Activated CD8-positive, alpha-beta memory T cell treated with anti-CD3 and anti-CD28 coated beads for 48 hours (primary cell): ENCODE results near the gene ADISSP.

ENCODE experiments used
- DNase-seq, 3 experiments: peaks; one replicate each; pipeline ENCODE4 v3.0.0-alpha.2; 2020; ENCODE audit warnings: low read depth in 2 of 3, low spot score in 2 of 3

Gene ADISSP

DNA sequence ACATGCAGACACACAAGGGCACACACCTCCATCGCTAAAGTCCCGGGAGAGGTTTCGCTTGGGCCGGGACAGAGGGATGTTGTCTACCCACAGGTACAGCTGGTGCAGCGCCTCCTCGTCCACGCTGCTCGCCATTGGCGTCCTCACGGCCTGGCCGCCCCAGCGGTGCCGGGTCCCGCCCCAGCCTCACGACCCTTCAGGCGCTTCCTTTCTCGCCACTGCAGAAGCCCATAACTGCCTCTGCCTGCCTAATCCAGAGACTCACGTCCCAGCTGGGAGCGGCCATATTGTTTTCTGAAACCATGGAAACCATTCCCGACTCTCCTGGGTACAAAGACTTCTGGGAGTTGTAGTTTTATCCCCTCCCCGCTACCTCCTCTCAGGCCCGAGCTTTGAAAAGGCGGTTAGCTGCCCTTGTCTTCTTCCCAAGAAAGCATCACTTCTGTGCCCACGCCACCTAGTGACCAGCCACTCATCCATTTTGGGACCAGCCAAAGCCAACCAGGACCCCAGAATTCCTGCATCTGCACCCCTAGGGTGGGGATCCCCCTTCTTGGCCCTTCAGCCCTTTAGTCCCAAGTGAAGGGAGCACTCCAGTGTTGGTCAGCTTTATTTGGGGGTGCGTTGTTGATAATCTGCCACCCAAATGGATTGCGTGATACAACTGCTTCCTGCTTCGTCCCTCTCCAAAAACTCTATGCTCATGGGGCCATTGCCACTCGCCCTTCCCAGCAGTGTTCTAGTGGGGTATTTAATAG lies 13.8 kb upstream of the ADISSP start, which contains the start of gene SPEF1:
Gene SPEF1 (minus strand): TSS at position 296 of the 758 bp plus-strand sequence. CDS start 161 bp downstream, at position 135.
- DNase-seq: no peak

DNA sequence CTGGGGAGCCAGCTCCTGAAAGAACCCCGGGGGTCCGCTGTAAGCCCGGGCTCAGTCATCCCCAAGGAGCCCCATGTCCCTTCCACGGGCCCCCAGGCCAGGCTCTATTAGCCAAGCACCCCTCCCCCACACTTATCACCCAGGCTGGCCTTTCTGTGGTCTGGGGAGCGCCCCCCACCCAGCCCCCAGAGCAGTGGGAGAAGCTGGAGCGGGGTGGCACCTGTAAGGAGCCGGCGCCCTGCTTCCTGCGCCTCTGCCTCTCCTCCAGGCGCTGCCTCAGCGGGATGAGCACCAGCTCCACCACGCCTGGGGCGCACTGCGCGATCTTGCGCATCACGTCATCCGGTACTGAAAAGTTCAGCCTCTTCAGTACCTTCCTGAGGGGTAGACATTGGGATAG lies 11.4 kb upstream of the ADISSP start:
- DNase-seq: no peak

GRCh38 chr20:3777716-3778629 lies 10.4 kb upstream of the ADISSP start:
- DNase-seq: no peak

DNA sequence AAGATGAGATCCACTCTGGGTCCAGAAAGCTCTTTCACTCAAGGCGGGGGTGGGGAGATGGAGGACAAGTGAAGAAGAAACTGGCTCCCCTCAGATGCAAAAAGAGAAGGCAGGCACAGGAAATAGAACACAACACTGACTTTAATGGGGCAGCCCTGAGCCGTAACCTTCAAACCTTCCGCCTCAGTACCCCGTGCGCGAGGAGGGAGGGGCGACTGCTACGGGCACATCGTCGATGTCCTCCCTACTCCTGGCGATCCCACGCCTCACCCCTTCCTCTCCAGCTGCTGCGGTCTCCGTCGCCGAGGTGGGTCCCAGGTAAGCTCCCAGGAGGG lies 9.8 kb upstream of the ADISSP start:
- no peak for DNase-seq

DNA sequence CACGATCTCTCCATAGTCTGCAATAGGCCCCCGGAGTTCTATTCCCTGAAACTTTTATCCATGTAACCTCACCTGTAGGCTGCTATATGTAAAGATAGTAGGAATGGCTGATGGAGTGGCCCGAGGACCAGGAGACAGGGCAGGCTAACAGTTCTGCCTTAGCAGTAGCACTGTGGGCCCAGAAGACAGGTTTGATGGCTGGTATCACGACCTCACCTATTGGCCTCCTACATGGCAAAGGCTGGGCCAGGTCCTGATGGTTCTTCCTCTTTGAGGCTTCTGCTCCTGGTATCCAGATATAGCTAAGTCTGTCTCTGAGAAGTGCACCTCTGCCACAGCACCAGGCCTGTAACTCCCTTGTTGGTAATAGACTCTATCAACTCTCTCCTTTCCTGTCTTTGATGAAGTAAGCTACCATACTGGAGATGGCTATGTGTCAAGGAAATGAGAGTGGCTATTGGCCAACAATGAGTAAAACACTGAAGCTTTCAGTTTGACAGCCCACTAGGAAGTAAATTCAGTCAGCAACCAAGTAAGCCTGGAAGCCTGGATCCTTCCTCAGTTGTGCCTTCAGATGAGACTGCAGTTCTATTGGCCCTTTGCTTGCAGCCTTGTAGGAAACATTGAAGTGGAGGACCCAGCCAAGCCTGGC lies 8.0 kb upstream of the ADISSP start:
- DNase-seq: no peak

- no peak for DNase-seq
These were observed 4.1 kb upstream of the ADISSP start for GRCh38 chr20:3771552-3772058.

- DNase-seq: peak in 1 of 3 experiments; percentile 55
These were observed 983 bp upstream of the ADISSP start for GRCh38 chr20:3768342-3769130.

GRCh38 chr20:3767110-3767426 lies 485 bp downstream of the ADISSP start:
- no peak for DNase-seq

DNA sequence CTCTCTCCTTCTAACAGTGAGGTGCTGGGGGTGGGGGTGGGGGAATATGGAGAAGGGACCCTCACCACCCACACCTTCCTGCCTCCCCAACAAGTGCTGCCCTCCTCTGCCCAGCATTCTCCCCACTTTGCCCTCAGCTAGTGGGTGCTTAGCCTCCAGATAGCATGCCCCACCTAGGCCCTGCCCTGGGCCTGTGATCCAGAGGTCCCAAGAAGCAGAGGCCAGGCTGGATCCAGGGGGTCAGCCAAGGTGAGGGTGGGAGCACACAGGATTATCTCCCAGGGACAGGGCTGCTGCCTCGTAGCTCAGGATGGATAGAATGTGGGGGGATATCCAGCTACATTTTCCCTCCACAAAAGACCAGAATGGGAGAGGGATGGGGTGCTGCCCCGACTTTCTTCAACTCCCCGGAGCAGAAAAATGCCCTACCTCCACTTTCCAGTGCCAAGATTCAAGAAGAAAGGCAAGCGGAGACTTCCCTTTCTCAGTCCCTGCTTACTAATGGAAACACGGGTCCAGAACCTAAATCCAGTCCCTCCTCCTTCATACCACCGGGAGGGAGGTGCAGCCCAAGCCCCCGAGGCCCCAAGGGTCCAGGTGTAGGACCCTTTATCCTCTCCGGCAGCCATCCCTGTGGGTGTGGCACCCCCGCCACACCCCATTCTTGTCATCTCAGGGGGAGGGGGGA lies 987 bp downstream of the ADISSP start:
- DNase-seq: no peak

GRCh38 chr20:3765171-3765882 lies 2.2 kb downstream of the ADISSP start:
- no peak for DNase-seq

GRCh38 chr20:3764659-3765058 lies 2.9 kb downstream of the ADISSP start:
- DNase-seq: no peak

DNA sequence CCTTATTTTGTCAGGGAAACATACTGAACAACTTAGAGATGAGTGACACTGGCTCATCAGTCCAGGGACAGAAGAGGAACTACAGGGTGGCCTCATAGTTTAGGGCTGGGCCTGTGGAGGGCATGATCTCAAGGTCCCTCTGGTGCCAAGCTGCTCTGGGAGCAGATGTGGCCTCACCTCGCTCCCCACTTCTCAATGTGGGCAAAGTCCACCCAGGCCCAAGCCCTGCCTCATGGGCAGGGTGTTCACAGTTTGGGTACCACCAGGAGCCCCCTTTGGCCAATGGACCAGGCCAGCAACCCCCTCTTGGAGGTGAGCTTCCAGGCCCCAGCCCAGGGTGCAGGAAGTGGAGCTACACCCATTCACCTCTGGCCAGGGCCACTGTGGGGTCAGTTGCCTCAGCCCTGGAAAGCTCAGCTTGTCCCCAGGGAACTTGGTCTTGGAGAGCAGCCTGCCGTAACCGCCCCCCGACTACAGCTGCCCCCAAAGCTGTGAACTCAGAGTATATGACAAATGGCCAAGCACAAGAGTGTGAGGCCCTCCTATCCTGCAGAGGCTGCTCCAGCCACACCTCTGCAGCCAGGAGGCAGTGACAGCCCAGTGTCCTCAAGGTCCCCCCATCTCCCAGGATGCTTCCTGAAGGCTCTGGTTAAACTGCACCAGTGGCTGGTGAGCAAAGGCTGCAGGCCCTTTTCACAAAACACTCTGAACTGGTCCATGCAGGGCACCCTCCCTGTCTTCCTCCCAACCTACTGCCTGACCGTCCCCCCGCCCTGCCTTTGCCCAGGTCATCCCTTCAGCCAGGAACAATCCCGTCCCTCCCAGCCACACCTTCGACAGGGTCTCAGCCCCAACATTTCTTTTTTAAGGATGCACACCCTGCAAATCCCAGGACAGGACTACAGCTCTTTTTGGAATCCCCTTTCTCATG lies 3.6 kb downstream of the ADISSP start:
- DNase-seq: no peak

- DNase-seq: no peak
These were observed 6.8 kb downstream of the ADISSP start for GRCh38 chr20:3760655-3761348.

DNA sequence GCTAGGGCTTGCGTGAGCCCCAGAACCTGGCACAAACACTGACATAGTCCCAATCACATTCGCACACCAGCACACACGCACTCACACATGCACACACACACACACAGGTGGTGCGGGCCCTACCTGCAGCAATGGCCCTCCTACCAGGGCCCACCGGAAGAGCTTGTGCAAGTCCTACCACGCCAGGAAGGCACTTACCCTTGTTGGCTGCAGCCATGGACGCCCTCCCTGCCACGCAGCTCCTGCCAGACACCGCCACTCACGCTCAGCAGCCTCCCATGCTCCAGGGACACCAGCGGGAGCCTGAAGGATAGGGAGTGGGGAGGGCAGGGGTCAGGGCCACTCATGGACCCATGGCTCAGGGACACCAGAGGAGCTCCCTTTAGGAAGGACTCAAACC lies 7.7 kb downstream of the ADISSP start:
- DNase-seq: no peak

DNA sequence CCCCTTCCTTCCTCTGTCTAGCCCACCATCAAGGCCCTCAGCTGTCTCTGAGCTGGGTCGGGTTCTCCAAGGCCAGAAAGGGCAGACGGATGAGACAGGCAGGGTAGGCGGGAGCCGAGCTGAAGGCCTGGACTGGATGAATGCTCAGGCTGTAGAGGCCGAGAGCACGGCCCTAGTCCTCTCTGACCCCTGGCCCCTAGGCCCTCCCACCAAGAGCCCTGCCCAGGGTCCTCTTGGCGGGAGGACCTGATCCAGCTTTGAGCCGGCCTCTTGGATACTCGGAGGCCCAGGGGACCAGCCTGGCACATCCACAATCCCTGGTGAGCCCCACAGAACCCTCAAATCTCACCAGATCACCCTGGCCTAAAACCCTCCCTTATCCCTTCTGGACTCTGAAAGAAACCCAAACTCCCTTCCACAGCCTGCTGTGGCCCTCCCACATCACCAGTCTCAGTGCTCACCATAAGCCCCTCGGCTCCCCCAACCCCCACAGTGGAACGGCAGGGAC lies 8.2 kb downstream of the ADISSP start:
- DNase-seq: no peak

- DNase-seq: no peak
These were observed 9.0 kb downstream of the ADISSP start for GRCh38 chr20:3758566-3758965.

DNA sequence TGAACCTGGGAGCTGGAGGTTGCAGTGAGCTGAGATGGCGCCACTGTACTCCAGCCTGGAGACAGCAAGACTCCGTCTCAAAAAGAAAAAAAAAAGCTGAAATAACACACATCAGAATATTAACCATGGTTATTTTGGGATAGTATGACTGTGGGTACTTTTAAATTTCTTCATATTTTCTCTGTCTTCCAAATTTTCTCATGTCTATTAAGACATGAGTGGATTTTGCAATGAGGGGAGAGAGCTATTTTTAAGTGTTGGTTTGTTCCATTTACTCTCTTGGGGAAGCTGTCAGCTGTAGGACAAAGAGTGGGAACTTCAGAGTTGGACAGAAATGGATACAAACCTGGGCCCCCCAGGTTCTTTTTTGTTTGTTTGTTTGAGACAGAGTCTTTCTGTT lies 10.3 kb downstream of the ADISSP start:
- DNase-seq: no peak
